Measurements from ENCODE around the gene ADM5.

ADM5 gene

GRCh38 chr19:49658566-49659442 is 30.6 kb upstream of the ADM5 start:
- Histone ChIP-seq H2AFZ (ENCODE audit: low read length) (no peak overlapping the region), H3K4me1 (ENCODE audit: insufficient read depth, low read length, severe bottlenecking) (peaks cover 4% of the 10 kb centered on the region), H3K4me2 (ENCODE audit: low read length) (no peak overlapping the region), H3K9me3 (ENCODE audit: low read length) (no peaks in the 10 kb centered on the region), H3K9ac (ENCODE audit: low read length) (no peak overlapping the region), H4K20me1 (ENCODE audit: insufficient read depth, low read length) (no peaks in the 10 kb centered on the region), H3K27ac (ENCODE audit: low read depth, low read length, poor library complexity, severe bottlenecking) (no peak overlapping the region), H3K36me3 (ENCODE audit: insufficient read depth, low read length) (peaks cover 90% of the 10 kb centered on the region), H3K9me2 (ENCODE audit: low read depth, low read length) (no peaks in the 10 kb centered on the region), H3K27me3 (ENCODE audit: insufficient read depth, low read length) (no peaks in the 10 kb centered on the region), H3F3A (ENCODE audit: insufficient read depth, low read length) (no peaks in the 10 kb centered on the region), H3K79me2 (ENCODE audit: insufficient read depth, low read length) (no peaks in the 10 kb centered on the region), H3K4me3 (ENCODE audit: low read depth, low read length, poor library complexity, severe bottlenecking) (no peak overlapping the region)
- no peak for TF ChIP-seq EZH2 (IDR thresholded peaks at IDR 0.05; ENCODE audit: borderline replicate concordance, low read length)
- no peak for TF ChIP-seq CTCF (IDR thresholded peaks at IDR 0.05; ENCODE audit: low read length)

- no peak overlapping the region for H3K27ac ChIP-seq (ENCODE audit: low read depth, low read length, poor library complexity, severe bottlenecking)
- peaks cover 75% of the 10 kb centered on the region for H3K36me3 ChIP-seq (ENCODE audit: insufficient read depth, low read length)
- H3K9ac ChIP-seq (ENCODE audit: low read length): no peak overlapping the region
These were observed 28.9 kb upstream of the ADM5 start for GRCh38 chr19:49660338-49660961.

GRCh38 chr19:49662011-49662410 is 27.4 kb upstream of the ADM5 start:
- H3F3A ChIP-seq (ENCODE audit: insufficient read depth, low read length): no peaks in the 10 kb centered on the region

More at GRCh38 chr19:49660338-49660961, 28.9 kb upstream of the ADM5 start:
- Histone ChIP-seq H3K4me1 (ENCODE audit: insufficient read depth, low read length, severe bottlenecking) (peaks cover 9% of the 10 kb centered on the region), H2AFZ (ENCODE audit: low read length) (no peak overlapping the region), H3K4me2 (ENCODE audit: low read length) (no peak overlapping the region), H3K27me3 (ENCODE audit: insufficient read depth, low read length) (no peaks in the 10 kb centered on the region), H3K79me2 (ENCODE audit: insufficient read depth, low read length) (no peaks in the 10 kb centered on the region), H3K9me2 (ENCODE audit: low read depth, low read length) (no peaks in the 10 kb centered on the region), H3F3A (ENCODE audit: insufficient read depth, low read length) (no peaks in the 10 kb centered on the region), H3K9me3 (ENCODE audit: low read length) (no peaks in the 10 kb centered on the region), H4K20me1 (ENCODE audit: insufficient read depth, low read length) (no peaks in the 10 kb centered on the region), H3K4me3 (ENCODE audit: low read depth, low read length, poor library complexity, severe bottlenecking) (no peak overlapping the region)
- TF ChIP-seq EZH2 (IDR thresholded peaks at IDR 0.05; ENCODE audit: borderline replicate concordance, low read length): no peak
- no peak for TF ChIP-seq CTCF (IDR thresholded peaks at IDR 0.05; ENCODE audit: low read length)

More at GRCh38 chr19:49662011-49662410, 27.4 kb upstream of the ADM5 start:
- H3K79me2 ChIP-seq (ENCODE audit: insufficient read depth, low read length): 0 out of 2 replicates have a peak, but pooled peaks cover 5% of the 10 kb centered on the region
- TF ChIP-seq CTCF (IDR thresholded peaks at IDR 0.05; ENCODE audit: low read length) (no peak), EZH2 (IDR thresholded peaks at IDR 0.05; ENCODE audit: borderline replicate concordance, low read length) (no peak)
- H3K4me1 ChIP-seq (ENCODE audit: insufficient read depth, low read length, severe bottlenecking): peaks cover 17% of the 10 kb centered on the region
- H3K27ac ChIP-seq (ENCODE audit: low read depth, low read length, poor library complexity, severe bottlenecking): no peak overlapping the region
- H3K4me2 ChIP-seq (ENCODE audit: low read length): no peak overlapping the region
- no peaks in the 10 kb centered on the region for H3K27me3 ChIP-seq (ENCODE audit: insufficient read depth, low read length)
- H2AFZ ChIP-seq (ENCODE audit: low read length): no peak overlapping the region
- no peaks in the 10 kb centered on the region for H3K9me2 ChIP-seq (ENCODE audit: low read depth, low read length)
- H3K4me3 ChIP-seq (ENCODE audit: low read depth, low read length, poor library complexity, severe bottlenecking): no peak overlapping the region
- no peaks in the 10 kb centered on the region for H4K20me1 ChIP-seq (ENCODE audit: insufficient read depth, low read length)
- no peak overlapping the region for H3K9ac ChIP-seq (ENCODE audit: low read length)
- peaks cover 61% of the 10 kb centered on the region for H3K36me3 ChIP-seq (ENCODE audit: insufficient read depth, low read length)
- no peaks in the 10 kb centered on the region for H3K9me3 ChIP-seq (ENCODE audit: low read length)
